MM.1S (cell line): ENCODE measurements around the gene NDFIP1.

Source experiments
- EZH2 ChIP-seq: fragments of 300-600 bp; sonication (generic); optimal IDR thresholded peaks from 2 replicates; pipeline ENCODE3; 2017; ENCODE audit warnings: low read depth, mild to moderate bottlenecking, antibody characterized with exemption, low read length, mixed read lengths
- EZH2phosphoT487 ChIP-seq: fragments of 300-600 bp; sonication (generic); IDR thresholded peaks from 2 replicates; pipeline ENCODE4 v1.6.1; 2018; ENCODE audit warnings: antibody characterized with exemption, low read length

DNA sequence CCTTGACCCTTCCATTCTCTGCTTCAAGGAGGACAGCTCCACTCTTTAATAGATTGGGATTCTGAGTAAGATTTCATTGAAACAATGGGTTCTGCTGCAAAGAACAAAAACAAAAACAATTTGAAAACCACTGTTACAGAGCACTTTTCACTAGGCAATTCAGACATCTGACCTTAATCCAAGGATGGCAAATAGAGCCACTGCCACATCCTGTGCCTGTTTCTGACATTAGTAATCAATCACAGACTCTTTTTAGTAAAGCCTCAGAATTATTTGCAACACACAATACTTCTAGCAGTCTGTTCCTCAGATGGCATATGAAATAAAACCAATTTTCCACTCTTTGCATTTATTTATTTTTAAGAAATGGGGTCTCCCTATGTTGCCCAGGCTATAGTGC is 37.8 kb upstream of the NDFIP1 start:
- TF ChIP-seq EZH2phosphoT487 (no peak), EZH2 (no peak)
